Peyer's patch (tissue), 4 donors: ENCODE measurements around the gene CAMK1.

ENCODE experiments used
- CTCF ChIP-seq, 6 experiments: fragments of 450-650 bp in 4 of 6; fragments of 200-600 bp in 2 of 6; sonication (generic) in 1 of 6; IDR thresholded peaks; one replicate each; pipeline ENCODE4 v1.5.1; 2017 to 2019; ENCODE audit warnings: antibody characterized with exemption in 6 of 6, mild to moderate bottlenecking in 3 of 6, moderate library complexity in 1 of 6
- POLR2A ChIP-seq, 2 donors: fragments of 450-650 bp; IDR thresholded peaks; one replicate each; pipeline ENCODE4 v1.5.1; 2017; ENCODE audit warnings: antibody characterized with exemption in 2 of 2, mild to moderate bottlenecking in 2 of 2, moderate library complexity in 2 of 2

GRCh38 chr3:9783954-9784353 is 14.2 kb upstream of the CAMK1 start:
- TF ChIP-seq CTCF (IDR thresholded peaks at IDR 0.05) (no peak), POLR2A (IDR thresholded peaks at IDR 0.05) (no peak)
